Fibroblast of mammary gland (primary cell): ENCODE data around the gene ZNF689.

ENCODE experiments used
- DNase-seq: peaks from one replicate; pipeline ENCODE4 v3.0.0-alpha.2; 2010; ENCODE audit warnings: low read depth
- H3K4me3 ChIP-seq: 2 replicates; pipeline ENCODE4 v1.5.1; 2011; ENCODE audit warnings: low read depth, mild to moderate bottlenecking, low read length, moderate library complexity; ENCODE audit not compliant: control insufficient read depth
- TF ChIP-seq, protein P1 (sequence below): conservative IDR thresholded peaks from 2 replicates; pipeline ENCODE4 v1.5.1; 2011; ENCODE audit warnings: low read depth, low read length, inconsistent platforms; ENCODE audit not compliant: control insufficient read depth, insufficient read depth

The ZNF689 gene

DNA sequence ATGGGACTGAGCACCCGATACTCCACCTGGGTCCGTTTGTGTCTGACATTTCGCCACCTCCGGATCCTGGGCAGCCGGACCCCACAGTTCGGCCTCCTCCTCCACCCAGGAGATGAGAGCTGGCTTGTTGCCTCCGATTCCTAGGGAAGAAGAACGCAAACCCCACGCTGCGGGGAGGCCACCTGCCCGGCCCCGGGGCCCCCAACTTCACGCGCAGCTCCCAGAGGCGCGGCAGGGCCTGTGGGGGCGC, 52.6 kb downstream of the ZNF689 start:
- peak overlapping the region; percentile 74 for H3K4me3 ChIP-seq
- no peak for DNase-seq
- TF ChIP-seq, protein P1, sequence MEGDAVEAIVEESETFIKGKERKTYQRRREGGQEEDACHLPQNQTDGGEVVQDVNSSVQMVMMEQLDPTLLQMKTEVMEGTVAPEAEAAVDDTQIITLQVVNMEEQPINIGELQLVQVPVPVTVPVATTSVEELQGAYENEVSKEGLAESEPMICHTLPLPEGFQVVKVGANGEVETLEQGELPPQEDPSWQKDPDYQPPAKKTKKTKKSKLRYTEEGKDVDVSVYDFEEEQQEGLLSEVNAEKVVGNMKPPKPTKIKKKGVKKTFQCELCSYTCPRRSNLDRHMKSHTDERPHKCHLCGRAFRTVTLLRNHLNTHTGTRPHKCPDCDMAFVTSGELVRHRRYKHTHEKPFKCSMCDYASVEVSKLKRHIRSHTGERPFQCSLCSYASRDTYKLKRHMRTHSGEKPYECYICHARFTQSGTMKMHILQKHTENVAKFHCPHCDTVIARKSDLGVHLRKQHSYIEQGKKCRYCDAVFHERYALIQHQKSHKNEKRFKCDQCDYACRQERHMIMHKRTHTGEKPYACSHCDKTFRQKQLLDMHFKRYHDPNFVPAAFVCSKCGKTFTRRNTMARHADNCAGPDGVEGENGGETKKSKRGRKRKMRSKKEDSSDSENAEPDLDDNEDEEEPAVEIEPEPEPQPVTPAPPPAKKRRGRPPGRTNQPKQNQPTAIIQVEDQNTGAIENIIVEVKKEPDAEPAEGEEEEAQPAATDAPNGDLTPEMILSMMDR = no peak

DNA sequence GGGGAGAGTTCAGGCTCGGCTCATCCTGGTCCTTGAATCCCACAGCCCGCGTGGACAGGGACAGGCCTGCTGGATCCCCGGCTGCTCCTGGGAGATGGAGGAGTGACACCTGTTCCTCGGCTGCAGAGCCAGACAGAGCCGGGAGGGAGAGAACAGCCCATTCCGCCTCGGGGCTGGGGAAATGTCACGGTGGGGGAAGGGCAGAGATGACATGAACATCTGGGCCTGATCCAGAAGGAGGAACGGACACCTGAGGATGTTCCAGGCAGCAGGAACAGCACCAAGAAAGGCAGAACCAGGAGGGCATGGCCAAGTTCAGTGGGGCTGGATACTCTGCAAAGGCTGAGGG, 54.1 kb downstream of the ZNF689 start:
- DNase-seq = no peak
- H3K4me3 ChIP-seq = no peak overlapping the region

DNA sequence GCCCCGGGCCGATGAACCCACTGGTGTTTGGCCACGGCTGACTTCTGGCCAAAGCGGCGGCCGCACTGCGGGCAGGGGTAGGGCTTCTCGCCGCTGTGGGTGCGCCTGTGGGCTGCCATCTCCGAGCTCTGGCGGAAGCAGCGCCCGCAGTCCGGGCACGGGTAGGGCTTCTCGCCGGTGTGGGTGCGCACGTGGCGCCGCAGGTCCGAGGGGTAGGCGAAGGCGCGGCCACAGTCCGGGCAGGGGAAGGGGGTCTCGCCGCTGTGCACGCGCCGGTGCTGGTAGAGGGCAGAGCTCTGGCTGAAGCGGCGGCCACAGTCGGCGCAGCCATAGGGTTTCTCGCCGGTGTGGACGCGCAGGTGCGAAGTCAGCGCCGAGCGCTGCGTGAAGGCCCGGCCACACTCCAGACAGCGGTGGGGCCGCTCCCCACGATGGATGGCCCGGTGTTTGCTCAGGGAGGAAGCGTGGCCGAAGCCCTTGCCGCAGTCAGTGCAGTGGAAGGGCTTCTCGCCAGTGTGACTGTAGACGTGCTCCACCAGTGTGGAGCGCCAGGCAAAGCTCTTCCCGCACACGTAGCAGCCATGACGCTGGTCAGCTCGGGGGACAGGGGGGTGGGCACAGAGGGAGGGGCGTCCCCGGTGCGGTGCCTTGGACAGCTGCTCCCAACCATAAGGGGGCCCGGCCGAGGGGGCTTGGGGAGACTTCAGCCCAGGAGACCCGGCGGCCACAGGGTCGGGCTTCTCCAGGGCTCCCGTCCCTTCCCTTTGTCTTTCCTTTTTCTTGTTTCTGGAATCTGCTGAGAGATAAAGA, 54.7 kb downstream of the ZNF689 start:
- TF ChIP-seq, protein P1 = no peak
- no peak overlapping the region for H3K4me3 ChIP-seq
- no peak for DNase-seq

More for the DNA sequence above, 54.1 kb downstream of the ZNF689 start:
- TF ChIP-seq, protein P1 = no peak

DNA sequence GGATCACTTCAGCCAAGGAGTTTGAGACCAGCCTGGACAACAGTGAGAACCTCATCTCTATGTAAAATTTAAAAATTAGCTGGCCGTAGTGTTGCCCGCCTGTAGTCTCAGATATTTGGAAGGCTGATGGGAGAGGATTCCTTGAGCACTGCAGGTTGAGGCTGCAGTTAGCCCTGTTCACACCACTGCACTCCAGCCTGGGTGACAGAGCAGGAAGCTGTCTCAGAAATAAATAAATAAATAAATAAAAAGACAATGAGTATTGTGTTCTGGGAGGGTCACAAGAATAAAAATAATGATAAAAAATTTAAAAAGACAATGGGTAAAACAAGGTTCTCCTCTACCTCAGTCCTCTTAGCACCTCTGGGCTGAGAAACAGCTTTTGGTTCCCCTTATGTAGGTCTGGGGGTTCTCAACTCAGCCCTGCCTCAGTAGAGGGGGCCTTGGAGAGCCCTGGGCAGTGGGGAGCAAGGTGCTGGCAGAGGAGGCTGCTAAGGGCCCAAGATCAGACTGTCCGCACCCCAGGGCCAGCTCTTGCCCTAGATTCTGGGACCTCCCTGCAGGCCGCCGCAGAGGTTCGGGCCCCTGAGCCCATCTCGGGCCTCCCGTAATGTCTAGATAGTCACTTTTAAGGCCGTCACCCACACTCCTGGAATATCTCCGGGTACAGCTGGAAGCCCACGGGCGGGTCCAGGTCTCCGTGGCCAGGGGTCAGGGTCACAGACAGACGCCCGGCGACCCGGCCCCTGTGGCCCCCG, 55.5 kb downstream of the ZNF689 start:
- TF ChIP-seq, protein P1 = no peak
- no peak overlapping the region for H3K4me3 ChIP-seq
- no peak for DNase-seq

DNA sequence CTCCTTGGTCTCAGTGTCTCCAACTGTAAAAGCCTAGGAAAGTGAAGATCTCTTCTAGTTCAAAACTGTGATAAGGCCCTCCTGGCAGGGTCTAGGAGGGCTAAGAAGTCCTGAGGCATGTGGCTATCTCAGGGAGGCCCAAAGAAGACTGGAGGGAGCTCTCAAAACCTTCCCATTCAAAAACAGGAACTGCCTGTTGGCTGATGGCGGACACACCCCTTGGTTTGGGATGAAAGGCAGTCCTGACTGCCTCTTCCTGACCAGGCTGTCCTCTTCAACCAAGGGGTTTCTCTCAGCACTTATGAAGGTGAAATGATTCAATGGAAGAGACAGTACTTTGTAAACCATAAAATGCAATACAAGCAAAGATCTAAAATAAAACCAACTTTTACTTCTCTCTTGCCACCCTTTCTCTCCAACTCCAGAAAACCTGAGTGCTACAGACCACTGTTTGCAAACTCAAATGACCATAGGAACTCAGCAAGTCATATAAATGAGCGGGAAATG, 56.7 kb downstream of the ZNF689 start:
- H3K4me3 ChIP-seq = no peak overlapping the region
- DNase-seq = no peak

DNA sequence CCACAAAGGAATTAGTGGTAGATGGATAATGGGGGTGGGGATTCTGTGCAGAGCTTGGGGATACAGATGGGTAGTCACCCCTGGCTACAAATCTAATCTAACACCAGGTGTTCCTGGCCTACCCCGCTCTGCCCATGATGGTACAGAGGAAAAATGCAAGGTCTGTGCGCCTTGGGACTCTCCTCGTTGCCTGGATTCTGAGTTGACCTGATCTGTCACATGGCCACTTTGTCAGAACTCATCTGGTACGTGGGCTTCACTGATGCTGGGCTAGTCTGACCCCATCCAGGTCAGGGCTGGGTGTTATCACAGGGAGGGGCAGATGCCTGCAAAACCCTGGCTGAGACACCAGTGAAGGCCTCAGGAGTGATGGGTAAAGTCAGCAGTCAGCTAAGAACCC, 57.2 kb downstream of the ZNF689 start:
- H3K4me3 ChIP-seq = no peak overlapping the region
- DNase-seq = no peak
- TF ChIP-seq, protein P1 = no peak

More for the DNA sequence above, 56.7 kb downstream of the ZNF689 start:
- TF ChIP-seq, protein P1 = no peak
